Neural cell (in vitro differentiated cells): ENCODE measurements around the gene DNAJB4. TPM values are rescaled to one million over a fixed set of nuclear protein-coding genes. Genes with fewer than 3 reads are reported as not detected.

Source experiments
- H2AFZ ChIP-seq: fragments of 200-600, 300-800 bp; sonication (generic), shearing (Covaris generic); 2 replicates; pipeline ENCODE4 v1.6.0; 2014; ENCODE audit warnings: low read depth, mild to moderate bottlenecking, antibody characterized with exemption, low read length, moderate library complexity
- H3F3A ChIP-seq: fragments of 200-600 bp; shearing (Covaris generic); 2 replicates; pipeline ENCODE4 v1.6.1; 2016; ENCODE audit warnings: mild to moderate bottlenecking, moderate library complexity, mixed read lengths, antibody characterized with exemption, low read length; ENCODE audit not compliant: insufficient read depth, poor library complexity, severe bottlenecking
- H3K27ac ChIP-seq: fragments of 200-600, 300-800 bp; sonication (generic), shearing (Covaris generic); 2 replicates; pipeline ENCODE4 v1.5.1; 2014; ENCODE audit warnings: mild to moderate bottlenecking, low read length, moderate library complexity
- H3K27me3 ChIP-seq: fragments of 300-800, 200-600 bp; sonication (generic), shearing (Covaris generic); 2 replicates; pipeline ENCODE4 v1.6.0; 2014; ENCODE audit warnings: mild to moderate bottlenecking, low read depth, low read length, moderate library complexity; ENCODE audit not compliant: insufficient read depth
- H3K36me3 ChIP-seq: fragments of 300-800, 200-600 bp; sonication (generic), shearing (Covaris generic); 2 replicates; pipeline ENCODE4 v1.5.1; 2014; ENCODE audit warnings: mild to moderate bottlenecking, antibody characterized with exemption, low read length, moderate library complexity; ENCODE audit not compliant: insufficient read depth
- H3K4me2 ChIP-seq: fragments of 300-800, 200-600 bp; sonication (generic), shearing (Covaris generic); 2 replicates; pipeline ENCODE4 v1.6.0; 2014; ENCODE audit warnings: mild to moderate bottlenecking, low read length
- H3K4me3 ChIP-seq: fragments of 300-800, 200-600 bp; sonication (generic), shearing (Covaris generic); 2 replicates; pipeline ENCODE4 v1.5.1; 2014; ENCODE audit warnings: mild to moderate bottlenecking, low read length, moderate library complexity
- H3K79me2 ChIP-seq: fragments of 200-600 bp; shearing (Covaris generic); replicated peaks from 2 replicates; pipeline ENCODE4 v1.6.0; 2014; ENCODE audit warnings: mild to moderate bottlenecking, low read length, moderate library complexity; ENCODE audit not compliant: insufficient read depth
- H3K9ac ChIP-seq: fragments of 300-800, 200-600 bp; sonication (generic), shearing (Covaris generic); 2 replicates; pipeline ENCODE4 v1.6.1; 2016; ENCODE audit warnings: mild to moderate bottlenecking, low read length, mixed read lengths
- H3K9me2 ChIP-seq: fragments of 200-600 bp; shearing (Covaris generic); 2 replicates; pipeline ENCODE4 v1.6.1; 2016; ENCODE audit warnings: mild to moderate bottlenecking, low read length, mixed read lengths; ENCODE audit not compliant: insufficient read depth
- H3K9me3 ChIP-seq: fragments of 200-600, 300-800 bp; sonication (generic), shearing (Covaris generic); 2 replicates; pipeline ENCODE4 v1.6.1; 2016; ENCODE audit warnings: mild to moderate bottlenecking, mixed run types, low read length, moderate library complexity, mixed read lengths
- H4K20me1 ChIP-seq: fragments of 200-600 bp; shearing (Covaris generic); 2 replicates; pipeline ENCODE4 v1.6.1; 2016; ENCODE audit warnings: mild to moderate bottlenecking, mixed run types; ENCODE audit not compliant: insufficient read depth
- EP300 ChIP-seq: fragments of 450-650 bp; conservative IDR thresholded peaks from 2 replicates; pipeline ENCODE4 v1.6.1; 2014; ENCODE audit warnings: antibody characterized with exemption, mild to moderate bottlenecking, moderate library complexity; ENCODE audit not compliant: poor library complexity, severe bottlenecking
- EZH2 ChIP-seq: fragments of 200-600, 300-800 bp; shearing (Covaris generic), sonication (generic); IDR thresholded peaks from 2 replicates; pipeline ENCODE4 v1.6.1; 2014; ENCODE audit warnings: antibody characterized with exemption, low read length, borderline replicate concordance, mild to moderate bottlenecking; ENCODE audit not compliant: insufficient read depth, poor library complexity, severe bottlenecking
- MXI1 ChIP-seq: fragments of 450-650 bp; conservative IDR thresholded peaks from 2 replicates; pipeline ENCODE4 v1.6.1; 2014; ENCODE audit warnings: antibody characterized with exemption, mild to moderate bottlenecking; ENCODE audit not compliant: poor library complexity, severe bottlenecking
- POLR2AphosphoS5 ChIP-seq: IDR thresholded peaks from 2 replicates; pipeline ENCODE4 v1.6.1; 2012
- RAD21 ChIP-seq: fragments of 450-650 bp; conservative IDR thresholded peaks from 2 replicates; pipeline ENCODE4 v1.6.1; 2014; ENCODE audit warnings: antibody characterized with exemption, mild to moderate bottlenecking, moderate library complexity
- SMC3 ChIP-seq: fragments of 450-650 bp; conservative IDR thresholded peaks from 2 replicates; pipeline ENCODE4 v1.6.1; 2014; ENCODE audit warnings: antibody characterized with exemption, mild to moderate bottlenecking, moderate library complexity; ENCODE audit not compliant: poor library complexity
- TAF1 ChIP-seq: IDR thresholded peaks from 2 replicates; pipeline ENCODE4 v1.6.1; 2012; ENCODE audit warnings: low read depth
- polyA plus RNA-seq: library from polyadenylated mRNA; depleted of rRNA; stranded (reverse); fragments of >200 nt; gene quantifications from 2 replicates; pipeline ENCODE4 v1.2.3, GENCODE V29; 2014
- TF ChIP-seq, protein P1 (sequence below): fragments of 450-650 bp; IDR thresholded peaks from 2 replicates; pipeline ENCODE4 v1.5.1; 2014; ENCODE audit warnings: antibody characterized with exemption, mild to moderate bottlenecking, moderate library complexity; ENCODE audit not compliant: poor library complexity, severe bottlenecking
- TF ChIP-seq, protein P2 (sequence below): IDR thresholded peaks from 2 replicates; pipeline ENCODE4 v1.6.1; 2012; ENCODE audit warnings: borderline replicate concordance

The DNAJB4 gene
- polyA plus RNA-seq, 1 donor from 2014 or later: 42.2 TPM

DNA sequence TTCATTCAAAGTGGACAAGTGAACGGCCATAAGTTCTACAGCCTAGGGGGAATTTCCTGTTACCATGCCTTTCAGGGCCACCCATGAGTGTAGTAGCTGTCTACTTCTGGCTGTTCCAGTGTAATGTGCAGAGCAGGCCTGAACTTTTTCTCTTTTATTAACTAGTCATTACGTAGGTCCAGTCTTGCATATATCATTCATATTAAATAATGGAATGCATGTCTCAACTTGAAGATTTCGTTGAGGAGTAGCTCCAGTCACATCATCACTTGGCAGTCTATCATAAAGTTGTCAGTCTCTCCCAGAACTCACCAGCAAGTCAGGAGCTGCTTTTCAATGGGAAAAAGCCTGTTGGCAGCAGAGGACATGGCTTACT lies 29.0 kb downstream of the DNAJB4 start:
- H4K20me1 ChIP-seq: no peaks in the 10 kb centered on the region
- no peak overlapping the region for H3K27ac ChIP-seq
- no peaks in the 10 kb centered on the region for H3K79me2 ChIP-seq
- H3K4me2 ChIP-seq: no peak overlapping the region
- H2AFZ ChIP-seq: no peak overlapping the region
- no peaks in the 10 kb centered on the region for H3K9me3 ChIP-seq
- H3F3A ChIP-seq: no peaks in the 10 kb centered on the region
- H3K9me2 ChIP-seq: no peaks in the 10 kb centered on the region
- H3K36me3 ChIP-seq: no peaks in the 10 kb centered on the region
- no peak for TF ChIP-seq EZH2
- TF ChIP-seq EP300: no peak
- TF ChIP-seq SMC3: no peak
- TF ChIP-seq, protein P1, sequence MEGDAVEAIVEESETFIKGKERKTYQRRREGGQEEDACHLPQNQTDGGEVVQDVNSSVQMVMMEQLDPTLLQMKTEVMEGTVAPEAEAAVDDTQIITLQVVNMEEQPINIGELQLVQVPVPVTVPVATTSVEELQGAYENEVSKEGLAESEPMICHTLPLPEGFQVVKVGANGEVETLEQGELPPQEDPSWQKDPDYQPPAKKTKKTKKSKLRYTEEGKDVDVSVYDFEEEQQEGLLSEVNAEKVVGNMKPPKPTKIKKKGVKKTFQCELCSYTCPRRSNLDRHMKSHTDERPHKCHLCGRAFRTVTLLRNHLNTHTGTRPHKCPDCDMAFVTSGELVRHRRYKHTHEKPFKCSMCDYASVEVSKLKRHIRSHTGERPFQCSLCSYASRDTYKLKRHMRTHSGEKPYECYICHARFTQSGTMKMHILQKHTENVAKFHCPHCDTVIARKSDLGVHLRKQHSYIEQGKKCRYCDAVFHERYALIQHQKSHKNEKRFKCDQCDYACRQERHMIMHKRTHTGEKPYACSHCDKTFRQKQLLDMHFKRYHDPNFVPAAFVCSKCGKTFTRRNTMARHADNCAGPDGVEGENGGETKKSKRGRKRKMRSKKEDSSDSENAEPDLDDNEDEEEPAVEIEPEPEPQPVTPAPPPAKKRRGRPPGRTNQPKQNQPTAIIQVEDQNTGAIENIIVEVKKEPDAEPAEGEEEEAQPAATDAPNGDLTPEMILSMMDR: no peak
- TF ChIP-seq MXI1: no peak
- TF ChIP-seq RAD21: no peak
- no peak for TF ChIP-seq POLR2AphosphoS5
- H3K4me3 ChIP-seq: no peak overlapping the region
- no peak overlapping the region for H3K9ac ChIP-seq
- no peaks in the 10 kb centered on the region for H3K27me3 ChIP-seq

DNA sequence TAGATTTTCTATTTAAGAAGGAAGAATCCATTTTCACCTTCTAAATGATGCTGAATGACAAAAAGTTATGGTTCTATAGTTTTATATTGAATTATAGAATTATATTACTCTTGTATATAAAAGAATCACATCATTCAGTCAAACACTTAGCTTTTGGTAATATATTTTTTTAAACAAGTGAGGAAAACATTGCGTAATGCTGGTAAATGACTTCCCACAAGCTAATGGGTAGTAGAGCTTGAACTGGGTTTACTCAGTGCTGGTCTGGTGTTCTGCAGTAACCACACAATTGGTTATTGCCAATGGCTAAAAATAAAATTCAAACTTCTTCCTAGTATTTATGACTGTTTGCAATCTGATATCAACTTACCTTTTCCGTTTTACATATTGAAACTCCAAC lies 30.4 kb downstream of the DNAJB4 start:
- no peaks in the 10 kb centered on the region for H3K27me3 ChIP-seq
- no peaks in the 10 kb centered on the region for H3K36me3 ChIP-seq
- H3F3A ChIP-seq: no peaks in the 10 kb centered on the region
- H3K4me3 ChIP-seq: no peak overlapping the region
- H2AFZ ChIP-seq: no peak overlapping the region
- no peaks in the 10 kb centered on the region for H4K20me1 ChIP-seq
- TF ChIP-seq POLR2AphosphoS5 (no peak), RAD21 (no peak), MXI1 (no peak)
- TF ChIP-seq, protein P1: no peak
- H3K4me2 ChIP-seq: no peak overlapping the region
- no peaks in the 10 kb centered on the region for H3K79me2 ChIP-seq
- no peak overlapping the region for H3K9ac ChIP-seq
- no peaks in the 10 kb centered on the region for H3K9me3 ChIP-seq
- H3K9me2 ChIP-seq: no peaks in the 10 kb centered on the region
- no peak overlapping the region for H3K27ac ChIP-seq

DNA sequence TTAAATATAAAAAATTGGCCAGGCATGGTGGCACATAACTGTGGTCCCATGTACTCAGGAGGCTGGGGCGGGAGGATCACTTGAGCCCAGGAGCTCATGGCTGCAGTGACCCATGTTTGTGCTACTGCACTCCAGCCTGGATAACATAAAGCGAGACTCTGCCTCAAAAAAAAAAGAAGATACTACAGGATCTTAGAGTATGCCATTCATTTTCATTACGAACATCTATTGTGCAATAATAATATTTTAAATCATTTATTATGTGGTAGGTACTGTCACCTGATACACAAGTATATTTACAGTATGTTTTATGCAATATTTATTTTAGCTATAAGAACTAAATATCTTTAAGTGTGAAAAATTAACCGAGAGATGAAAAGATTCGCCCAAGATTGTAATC lies 31.7 kb downstream of the DNAJB4 start:
- Histone ChIP-seq H3K4me3 (no peak overlapping the region), H3K27ac (no peak overlapping the region), H3K36me3 (no peaks in the 10 kb centered on the region), H3K4me2 (no peak overlapping the region), H2AFZ (no peak overlapping the region), H3K9ac (no peak overlapping the region), H3F3A (no peaks in the 10 kb centered on the region), H3K9me2 (no peaks in the 10 kb centered on the region), H3K9me3 (no peaks in the 10 kb centered on the region), H3K27me3 (no peaks in the 10 kb centered on the region), H3K79me2 (no peaks in the 10 kb centered on the region), H4K20me1 (no peaks in the 10 kb centered on the region)
- TF ChIP-seq POLR2AphosphoS5: no peak
- no peak for TF ChIP-seq MXI1
- TF ChIP-seq SMC3: no peak
- TF ChIP-seq, protein P2, sequence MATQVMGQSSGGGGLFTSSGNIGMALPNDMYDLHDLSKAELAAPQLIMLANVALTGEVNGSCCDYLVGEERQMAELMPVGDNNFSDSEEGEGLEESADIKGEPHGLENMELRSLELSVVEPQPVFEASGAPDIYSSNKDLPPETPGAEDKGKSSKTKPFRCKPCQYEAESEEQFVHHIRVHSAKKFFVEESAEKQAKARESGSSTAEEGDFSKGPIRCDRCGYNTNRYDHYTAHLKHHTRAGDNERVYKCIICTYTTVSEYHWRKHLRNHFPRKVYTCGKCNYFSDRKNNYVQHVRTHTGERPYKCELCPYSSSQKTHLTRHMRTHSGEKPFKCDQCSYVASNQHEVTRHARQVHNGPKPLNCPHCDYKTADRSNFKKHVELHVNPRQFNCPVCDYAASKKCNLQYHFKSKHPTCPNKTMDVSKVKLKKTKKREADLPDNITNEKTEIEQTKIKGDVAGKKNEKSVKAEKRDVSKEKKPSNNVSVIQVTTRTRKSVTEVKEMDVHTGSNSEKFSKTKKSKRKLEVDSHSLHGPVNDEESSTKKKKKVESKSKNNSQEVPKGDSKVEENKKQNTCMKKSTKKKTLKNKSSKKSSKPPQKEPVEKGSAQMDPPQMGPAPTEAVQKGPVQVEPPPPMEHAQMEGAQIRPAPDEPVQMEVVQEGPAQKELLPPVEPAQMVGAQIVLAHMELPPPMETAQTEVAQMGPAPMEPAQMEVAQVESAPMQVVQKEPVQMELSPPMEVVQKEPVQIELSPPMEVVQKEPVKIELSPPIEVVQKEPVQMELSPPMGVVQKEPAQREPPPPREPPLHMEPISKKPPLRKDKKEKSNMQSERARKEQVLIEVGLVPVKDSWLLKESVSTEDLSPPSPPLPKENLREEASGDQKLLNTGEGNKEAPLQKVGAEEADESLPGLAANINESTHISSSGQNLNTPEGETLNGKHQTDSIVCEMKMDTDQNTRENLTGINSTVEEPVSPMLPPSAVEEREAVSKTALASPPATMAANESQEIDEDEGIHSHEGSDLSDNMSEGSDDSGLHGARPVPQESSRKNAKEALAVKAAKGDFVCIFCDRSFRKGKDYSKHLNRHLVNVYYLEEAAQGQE: no peak
- no peak for TF ChIP-seq RAD21
- TF ChIP-seq, protein P1: no peak
- TF ChIP-seq TAF1: no peak
- no peak for TF ChIP-seq EZH2
- TF ChIP-seq EP300: no peak
